IMR-90 (cell line): Measurements from ENCODE around the gene CAPZA3. TPM values are rescaled to one million over a fixed set of nuclear protein-coding genes. Genes with fewer than 3 reads are reported as not detected.

Source experiments
- ATAC-seq: fragments of 200-7000 bp; cut with Tn5 transposase; 2 replicates; pipeline ENCODE4 v1.9.1; 2020; ENCODE audit warnings: low read depth, mild to moderate bottlenecking, moderate library complexity
- BruUV-seq: library from RNA; stranded (reverse); fragments of 400-500 nt; replicated peaks from 2 replicates; lab custom pipeline; 2021; lab: Mats Ljungman, UMichigan
- CTCF ChIA-PET: fragments of 300-600 bp; formaldehyde crosslinking; extraction: SDS; loops from one replicate; lab custom pipeline; 2021; ENCODE audit warnings: antibody characterized with exemption; lab: Yijun Ruan, JAX
- POLR2A ChIA-PET: fragments of 300-600 bp; sonication (Branson Sonifier 250); formaldehyde crosslinking; loops from one replicate; lab custom pipeline; 2022; ENCODE audit warnings: antibody characterized with exemption; ENCODE audit not compliant: unreplicated experiment; lab: Charles Lee
- DNase-seq: peaks from one replicate; pipeline ENCODE4 v3.0.0; 2013
- H2AFZ ChIP-seq: replicated peaks from 2 replicates; pipeline ENCODE3; 2013; ENCODE audit warnings: low read length, mild to moderate bottlenecking; ENCODE audit not compliant: poor library complexity
- H2AK5ac ChIP-seq: 2 replicates; pipeline ENCODE4 v1.6.1; 2013; ENCODE audit warnings: low read depth, low read length, inconsistent platforms
- H2AK9ac ChIP-seq: replicated peaks from 2 replicates; pipeline ENCODE3; 2013; ENCODE audit warnings: mild to moderate bottlenecking, low read depth, low read length, moderate library complexity; ENCODE audit not compliant: poor library complexity
- H2BK120ac ChIP-seq: 2 replicates; pipeline ENCODE4 v1.6.1; 2013; ENCODE audit warnings: low read depth, low read length, inconsistent platforms
- H2BK15ac ChIP-seq: 3 replicates; pipeline ENCODE4 v1.6.1; 2013; ENCODE audit warnings: low read depth, low read length, inconsistent platforms
- H2BK20ac ChIP-seq: 2 replicates; pipeline ENCODE4 v1.6.1; 2013; ENCODE audit warnings: low read depth, mild to moderate bottlenecking, inconsistent platforms, low read length, moderate library complexity
- H2BK5ac ChIP-seq: 2 replicates; pipeline ENCODE4 v1.6.1; 2013; ENCODE audit warnings: mild to moderate bottlenecking, low read depth, low read length, inconsistent platforms; ENCODE audit not compliant: poor library complexity, severe bottlenecking
- H3K14ac ChIP-seq: replicated peaks from 2 replicates; pipeline ENCODE4 v1.6.1; 2013; ENCODE audit warnings: low read depth, low read length, inconsistent platforms
- H3K18ac ChIP-seq: 2 replicates; pipeline ENCODE4 v1.6.1; 2013; ENCODE audit warnings: low read depth, low read length, control low read depth
- H3K23ac ChIP-seq: 2 replicates; pipeline ENCODE4 v1.6.1; 2013; ENCODE audit warnings: low read depth, low read length, inconsistent platforms
- H3K27ac ChIP-seq: 2 replicates; pipeline ENCODE4 v1.5.1; 2013; ENCODE audit warnings: mild to moderate bottlenecking, control low read depth, low read length; ENCODE audit not compliant: insufficient read depth
- H3K27me3 ChIP-seq: 2 replicates; pipeline ENCODE4 v1.6.1; 2013; ENCODE audit warnings: low read length; ENCODE audit not compliant: control insufficient read depth, insufficient read depth
- H3K36me3 ChIP-seq: 2 replicates; pipeline ENCODE4 v1.6.1; 2013; ENCODE audit warnings: low read length, mixed read lengths; ENCODE audit not compliant: control insufficient read depth, insufficient read depth
- H3K4ac ChIP-seq: 2 replicates; pipeline ENCODE4 v1.6.1; 2013; ENCODE audit warnings: low read depth, low read length, inconsistent platforms
- H3K4me1 ChIP-seq: 2 replicates; pipeline ENCODE4 v1.6.1; 2013; ENCODE audit warnings: low read length, mixed read lengths; ENCODE audit not compliant: control insufficient read depth, insufficient read depth
- H3K4me2 ChIP-seq: 2 replicates; pipeline ENCODE4 v1.6.1; 2013; ENCODE audit warnings: low read depth, mild to moderate bottlenecking, control low read depth, low read length, moderate library complexity
- H3K4me3 ChIP-seq: 2 replicates; pipeline ENCODE4 v1.5.1; 2013; ENCODE audit warnings: low read depth, mild to moderate bottlenecking, control low read depth, low read length, moderate library complexity; ENCODE audit not compliant: insufficient read depth
- H3K56ac ChIP-seq: 2 replicates; pipeline ENCODE4 v1.6.1; 2013; ENCODE audit warnings: low read length, inconsistent platforms; ENCODE audit not compliant: insufficient read depth; ENCODE audit errors: extremely low read depth
- H3K79me1 ChIP-seq, 2 experiments: 2 replicates each; pipeline ENCODE4 v1.6.1; 2013; ENCODE audit warnings: low read length in 2 of 2, inconsistent platforms in 1 of 2, low read depth in 1 of 2
- H3K9ac ChIP-seq: 2 replicates; pipeline ENCODE4 v1.6.1; 2013; ENCODE audit warnings: low read depth, low read length, control low read depth
- H3K9me1 ChIP-seq: 2 replicates; pipeline ENCODE4 v1.6.1; 2013; ENCODE audit warnings: low read length, inconsistent platforms; ENCODE audit not compliant: insufficient read depth
- H3K9me3 ChIP-seq: 2 replicates; pipeline ENCODE4 v1.6.1; 2013; ENCODE audit warnings: low read length; ENCODE audit not compliant: control insufficient read depth, insufficient read depth
- H4K20me1 ChIP-seq: 2 replicates; pipeline ENCODE4 v1.6.1; 2013; ENCODE audit warnings: low read length, inconsistent platforms; ENCODE audit not compliant: insufficient read depth
- H4K5ac ChIP-seq: 2 replicates; pipeline ENCODE4 v1.6.1; 2013; ENCODE audit warnings: mild to moderate bottlenecking, low read depth, low read length, control low read depth
- H4K8ac ChIP-seq, 2 experiments: 2 replicates each; pipeline ENCODE4 v1.6.1; 2013; ENCODE audit warnings: low read depth in 2 of 2, low read length in 2 of 2, control low read depth in 1 of 2, inconsistent platforms in 1 of 2
- H4K91ac ChIP-seq: 2 replicates; pipeline ENCODE4 v1.6.1; 2013; ENCODE audit warnings: low read depth, low read length, inconsistent platforms; ENCODE audit not compliant: insufficient read depth
- CHD1 ChIP-seq: IDR thresholded peaks from 2 replicates; pipeline ENCODE4 v1.6.1; 2012; ENCODE audit warnings: low read depth, low read length, improper control_type of control experiment
- MAFK ChIP-seq: IDR thresholded peaks from 2 replicates; pipeline ENCODE4 v1.6.1; 2012; ENCODE audit warnings: low read depth, low read length, improper control_type of control experiment
- MXI1 ChIP-seq: IDR thresholded peaks from 2 replicates; pipeline ENCODE4 v1.6.1; 2012; ENCODE audit warnings: low read depth, mild to moderate bottlenecking, low read length, moderate library complexity, borderline replicate concordance
- POLR2A ChIP-seq: IDR thresholded peaks from 2 replicates; pipeline ENCODE4 v1.6.1; 2012; ENCODE audit warnings: mild to moderate bottlenecking, low read depth, low read length
- RCOR1 ChIP-seq: IDR thresholded peaks from 2 replicates; pipeline ENCODE4 v1.6.1; 2012; ENCODE audit warnings: mild to moderate bottlenecking, low read length, improper control_type of control experiment; ENCODE audit not compliant: insufficient replicate concordance
- SMC3 ChIP-seq: fragments of 150-350 bp; IDR thresholded peaks from 2 replicates; pipeline ENCODE4 v1.6.1; 2016; ENCODE audit warnings: low read depth, mild to moderate bottlenecking, antibody characterized with exemption, low read length, moderate library complexity
- WGBS, 2 experiments: methylation state at CpG; one replicate each; pipeline versions ENCODE4 v1.1.5 to v1.1.7; 2013; ENCODE audit warnings: missing lambda C conversion rate in 2 of 2; ENCODE audit not compliant: insufficient read length in 1 of 2; ENCODE audit errors: extremely low coverage in 2 of 2; 5-methylcytosine and 5-hydroxymethylcytosine counted together
- dilution Hi-C: fragments of 300-500 bp; cut with HindIII; formaldehyde crosslinking; loops from one replicate; pipeline ENCODE4 v1.14.3; 2018; ENCODE audit warnings: low sequenced_read_pairs; ENCODE audit not compliant: unreplicated experiment
- in situ Hi-C: fragments of 300-500 bp; cut with MboI; formaldehyde crosslinking; loops from 3 replicates; pipeline ENCODE4 v1.14.3; 2019; ENCODE audit warnings: low sequenced_read_pairs, inconsistent platforms, mixed read lengths
- intact Hi-C: fragments of 100-400 bp; cut with micrococcal nuclease; formaldehyde crosslinking; loops from 2 replicates; pipeline ENCODE4 v1.10.0; 2022
- polyA plus RNA-seq, 3 experiments: library from polyadenylated mRNA; depleted of rRNA; stranded (reverse); fragments of >200 nt; gene quantifications; 2 replicates each; pipeline ENCODE4 v1.2.3, GENCODE V29; 2012; ENCODE audit warnings: low replicate concordance in 1 of 3
- total RNA-seq: library from RNA; depleted of rRNA; stranded (reverse); fragments of >200 nt; gene quantifications from 2 replicates; pipeline ENCODE4 v1.2.3, GENCODE V29; 2012
- TF ChIP-seq, protein P1 (sequence below): fragments of 150-350 bp; IDR thresholded peaks from 2 replicates; pipeline ENCODE4 v1.6.1; 2017; ENCODE audit warnings: mild to moderate bottlenecking, antibody characterized with exemption, low read length, low read depth

Gene CAPZA3
- total and polyA plus RNA-seq, 2 of the 4 experiments (the other 2 are of a cell fraction): not detected

GRCh38 chr12:18721452-18721851 is 16.5 kb upstream of the CAPZA3 start:
- TF ChIP-seq SMC3 (no peak), RCOR1 (no peak), MXI1 (no peak), MAFK (no peak), CHD1 (no peak), POLR2A (no peak)
- TF ChIP-seq, protein P1, sequence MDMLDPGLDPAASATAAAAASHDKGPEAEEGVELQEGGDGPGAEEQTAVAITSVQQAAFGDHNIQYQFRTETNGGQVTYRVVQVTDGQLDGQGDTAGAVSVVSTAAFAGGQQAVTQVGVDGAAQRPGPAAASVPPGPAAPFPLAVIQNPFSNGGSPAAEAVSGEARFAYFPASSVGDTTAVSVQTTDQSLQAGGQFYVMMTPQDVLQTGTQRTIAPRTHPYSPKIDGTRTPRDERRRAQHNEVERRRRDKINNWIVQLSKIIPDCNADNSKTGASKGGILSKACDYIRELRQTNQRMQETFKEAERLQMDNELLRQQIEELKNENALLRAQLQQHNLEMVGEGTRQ: no peak
- H3K4me3 ChIP-seq: no peak overlapping the region
- no TSS peak for BruUV-seq
- in situ Hi-C loops: no loop called here
- WGBS, 2 experiments: 100% methylated on average over 1 of the region's 1 CpG; no CpG with 5 or more reads in 1 of the 2 experiments
- no peak for ATAC-seq
- H2AK9ac ChIP-seq: no peak overlapping the region
- peak overlapping the region; percentile 14; the same call in 1 of the 2 replicates for H4K91ac ChIP-seq
- no peak overlapping the region for H3K14ac ChIP-seq
- no peak overlapping the region for H3K18ac ChIP-seq
- H3K4me1 ChIP-seq: peaks cover 3% of the 10 kb centered on the region
- no peaks in the 10 kb centered on the region for H4K20me1 ChIP-seq
- no peak overlapping the region for H3K27ac ChIP-seq
- H3K56ac ChIP-seq: no peak overlapping the region
- H2BK5ac ChIP-seq: no peak overlapping the region
- no peak overlapping the region for H2AFZ ChIP-seq
- ChIA-PET CTCF (interaction anchor here (1.4 kb wide), 1 partner anchor 30 kb away, joined by 3 read pairs; no protein-coding TSS in a partner anchor), POLR2A (no interaction called here)
- H2BK15ac ChIP-seq: peak overlapping the region; percentile 62; the same call in 1 of the 3 replicates
- peak overlapping the region; percentile 64; the same call in 1 of the 2 replicates for H2BK20ac ChIP-seq
- H4K5ac ChIP-seq: no peak overlapping the region
- H3K9me3 ChIP-seq: no peaks in the 10 kb centered on the region
- H3K9ac ChIP-seq: no peak overlapping the region
- no peak overlapping the region for H3K23ac ChIP-seq
- H3K9me1 ChIP-seq: peaks cover 2% of the 10 kb centered on the region
- dilution Hi-C loops: no loop called here
- H2AK5ac ChIP-seq: 0 out of 2 replicates have a peak overlapping the region, but pooled peaks have one; percentile 46
- no peaks in the 10 kb centered on the region for H3K79me1 ChIP-seq
- H2BK120ac ChIP-seq: peak overlapping the region; percentile 64; the same call in 1 of the 2 replicates
- intact Hi-C loops: no loop called here
- H3K4me2 ChIP-seq: no peak overlapping the region
- no peak overlapping the region for H3K4ac ChIP-seq
- no peak for DNase-seq
- no peaks in the 10 kb centered on the region for H3K36me3 ChIP-seq
- H3K27me3 ChIP-seq: no peaks in the 10 kb centered on the region
- no peak overlapping the region for H4K8ac ChIP-seq
